H9 (cell line): ENCODE data around the gene CHTOP. TPM values are rescaled to one million over a fixed set of nuclear protein-coding genes. Genes with fewer than 3 reads are reported as not detected.

ENCODE experiments used
- DNase-seq: peaks from one replicate; pipeline ENCODE4 v3.0.0-alpha.2; 2017
- H2AFZ ChIP-seq: one replicate; pipeline ENCODE4 v1.6.1; 2013; ENCODE audit warnings: mild to moderate bottlenecking, low read length, control low read depth, moderate library complexity
- H2AK5ac ChIP-seq: 2 replicates; pipeline ENCODE4 v1.6.1; 2013; ENCODE audit warnings: low read length, control low read depth, mixed read lengths; ENCODE audit not compliant: insufficient read length
- H2BK120ac ChIP-seq: one replicate; pipeline ENCODE4 v1.6.1; 2013; ENCODE audit warnings: low read depth, mild to moderate bottlenecking, low read length, control low read depth, inconsistent platforms; ENCODE audit not compliant: poor library complexity, severe bottlenecking
- H2BK12ac ChIP-seq: 2 replicates; pipeline ENCODE4 v1.6.1; 2013; ENCODE audit warnings: low read length, control low read depth, mixed read lengths, low read depth; ENCODE audit not compliant: insufficient read length
- H2BK15ac ChIP-seq: 2 replicates; pipeline ENCODE4 v1.6.1; 2013; ENCODE audit warnings: low read depth, low read length, control low read depth
- H2BK20ac ChIP-seq: one replicate; pipeline ENCODE4 v1.6.1; 2013; ENCODE audit warnings: low read depth, mild to moderate bottlenecking, low read length, control low read depth, inconsistent platforms; ENCODE audit not compliant: poor library complexity, severe bottlenecking
- H2BK5ac ChIP-seq: 2 replicates; pipeline ENCODE4 v1.6.1; 2013; ENCODE audit warnings: low read length, control low read depth, mixed read lengths; ENCODE audit not compliant: insufficient read length
- H3K14ac ChIP-seq: 2 replicates; pipeline ENCODE4 v1.6.1; 2013; ENCODE audit warnings: low read length, control low read depth; ENCODE audit not compliant: insufficient read depth
- H3K18ac ChIP-seq: 2 replicates; pipeline ENCODE4 v1.6.1; 2013; ENCODE audit warnings: low read depth, mild to moderate bottlenecking, mixed read lengths, low read length, control low read depth; ENCODE audit not compliant: insufficient read length
- H3K23ac ChIP-seq: 2 replicates; pipeline ENCODE4 v1.6.1; 2013; ENCODE audit warnings: low read length, control low read depth, mixed read lengths, low read depth; ENCODE audit not compliant: insufficient read length
- H3K23me2 ChIP-seq: 2 replicates; pipeline ENCODE4 v1.6.1; 2013; ENCODE audit warnings: low read depth, mild to moderate bottlenecking, mixed read lengths, low read length, control low read depth; ENCODE audit not compliant: insufficient read length, poor library complexity, severe bottlenecking
- H3K27ac ChIP-seq: 2 replicates; pipeline ENCODE4 v1.5.1; 2013; ENCODE audit warnings: low read length, control low read depth, mixed read lengths, low read depth; ENCODE audit not compliant: insufficient read length
- H3K27me3 ChIP-seq: 2 replicates; pipeline ENCODE4 v1.6.1; 2013; ENCODE audit warnings: low read length, control low read depth, inconsistent platforms; ENCODE audit not compliant: insufficient read depth
- H3K4ac ChIP-seq: 2 replicates; pipeline ENCODE4 v1.6.1; 2013; ENCODE audit warnings: low read depth, mild to moderate bottlenecking, control low read depth, inconsistent platforms, low read length, moderate library complexity
- H3K4me1 ChIP-seq: 2 replicates; pipeline ENCODE4 v1.6.1; 2013; ENCODE audit warnings: low read length, control low read depth, inconsistent platforms; ENCODE audit not compliant: insufficient read depth
- H3K4me2 ChIP-seq: 2 replicates; pipeline ENCODE4 v1.6.1; 2013; ENCODE audit warnings: low read length, control low read depth, mixed read lengths; ENCODE audit not compliant: insufficient read length, insufficient read depth
- H3K56ac ChIP-seq: 2 replicates; pipeline ENCODE4 v1.6.1; 2013; ENCODE audit warnings: low read depth, mild to moderate bottlenecking, mixed read lengths, low read length, control low read depth; ENCODE audit not compliant: insufficient read length
- H3K79me1 ChIP-seq: 2 replicates; pipeline ENCODE4 v1.6.1; 2013; ENCODE audit warnings: low read depth, mild to moderate bottlenecking, moderate library complexity, low read length, control low read depth, inconsistent platforms; ENCODE audit not compliant: insufficient read depth, poor library complexity, severe bottlenecking
- H3K79me2 ChIP-seq: 2 replicates; pipeline ENCODE4 v1.6.1; 2013; ENCODE audit warnings: low read length, control low read depth, inconsistent platforms; ENCODE audit not compliant: insufficient read depth
- H3K9ac ChIP-seq: 2 replicates; pipeline ENCODE4 v1.6.1; 2013; ENCODE audit warnings: low read length, control low read depth, mixed read lengths; ENCODE audit not compliant: insufficient read length; ENCODE audit errors: extremely low read depth
- H3K9me3 ChIP-seq: one replicate; pipeline ENCODE4 v1.6.1; 2013; ENCODE audit warnings: low read depth, low read length, inconsistent platforms; ENCODE audit not compliant: control insufficient read depth
- H3T11ph ChIP-seq: one replicate; pipeline ENCODE4 v1.6.1; 2013; ENCODE audit warnings: mild to moderate bottlenecking, low read length, control low read depth, inconsistent platforms
- H4K20me1 ChIP-seq: one replicate; pipeline ENCODE4 v1.6.1; 2013; ENCODE audit not compliant: control insufficient read depth, insufficient read length, insufficient read depth
- H4K5ac ChIP-seq: 2 replicates; pipeline ENCODE4 v1.6.1; 2013; ENCODE audit warnings: low read depth, mild to moderate bottlenecking, mixed read lengths, low read length, control low read depth; ENCODE audit not compliant: insufficient read length
- H4K8ac ChIP-seq: replicated peaks from 2 replicates; pipeline ENCODE4 v1.6.1; 2013; ENCODE audit warnings: low read length, control low read depth, mixed read lengths, low read depth; ENCODE audit not compliant: insufficient read length
- H4K91ac ChIP-seq: 2 replicates; pipeline ENCODE4 v1.6.1; 2013; ENCODE audit warnings: low read depth, mild to moderate bottlenecking, moderate library complexity, mixed read lengths, low read length, control low read depth; ENCODE audit not compliant: insufficient read length
- H3K27ac Mint-ChIP-seq, 3 experiments: 2 replicates in 2 of 3; 3 replicates in 1 of 3; pipeline ENCODE4 v1.8.0; 2020 to 2021; ENCODE audit warnings: mixed read lengths in 3 of 3, mild to moderate bottlenecking in 1 of 3, moderate library complexity in 1 of 3
- H3K27me3 Mint-ChIP-seq: 2 replicates; pipeline ENCODE4 v1.8.0; 2021; ENCODE audit warnings: low read depth, mild to moderate bottlenecking, moderate library complexity, mixed read lengths
- H3K36me3 Mint-ChIP-seq, 3 experiments: 2 replicates in 2 of 3; 3 replicates in 1 of 3; pipeline ENCODE4 v1.8.0; 2020 to 2021; ENCODE audit warnings: low read depth in 3 of 3, mixed read lengths in 3 of 3; ENCODE audit not compliant: insufficient read depth in 1 of 3
- H3K4me1 Mint-ChIP-seq, 2 experiments: 2 replicates each; pipeline ENCODE4 v1.8.0; 2020; ENCODE audit warnings: mixed read lengths in 2 of 2
- H3K4me3 Mint-ChIP-seq, 2 experiments: 2 replicates in 1 of 2; 3 replicates in 1 of 2; pipeline ENCODE4 v1.8.0; 2020 to 2021; ENCODE audit warnings: mild to moderate bottlenecking in 2 of 2, mixed read lengths in 2 of 2, moderate library complexity in 1 of 2
- H3K9me3 Mint-ChIP-seq, 2 experiments: 2 replicates in 1 of 2; 3 replicates in 1 of 2; pipeline ENCODE4 v1.8.0; 2020; ENCODE audit warnings: mild to moderate bottlenecking in 2 of 2, mixed read lengths in 2 of 2, moderate library complexity in 1 of 2
- CTCF ChIP-seq: fragments of 200-600 bp; sonication (generic); conservative IDR thresholded peaks from 3 replicates; pipeline ENCODE4 v1.8.0; 2021; ENCODE audit warnings: antibody characterized with exemption, mild to moderate bottlenecking
- WGBS: extraction: QIAGEN DNeasy Blood & Tissue Kit; methylation state at CpG from one replicate; pipeline ENCODE4 v1.1.7; 2013; ENCODE audit warnings: missing lambda C conversion rate, low lambda C conversion rate, mixed read lengths; ENCODE audit not compliant: insufficient read length; ENCODE audit errors: extremely low coverage; 5-methylcytosine and 5-hydroxymethylcytosine counted together
- total RNA-seq: library from RNA; stranded (reverse); gene quantifications from 2 replicates; pipeline ENCODE4 v1.2.1, GENCODE V29; 2021

Gene CHTOP
- total RNA-seq, 1 experiment from 2014 or later = 126 TPM

GRCh38 chr1:153629971-153630370, 3.9 kb upstream of the CHTOP start:
- Mint-ChIP-seq H3K27me3 (0 out of 2 replicates have a peak, but pooled peaks cover 2% of the 10 kb centered on the region), H3K4me1 (peaks cover 40 to 44% of the 10 kb centered on the region in 2 experiments), H3K36me3 (peaks cover 8 to 21% (median 16%) of the 10 kb centered on the region in 3 experiments), H3K4me3 (no peak overlapping the region), H3K9me3 (peaks cover 0 to 3% of the 10 kb centered on the region in 2 experiments; a peak in 2 of 5 replicates), H3K27ac (no peak overlapping the region)
- Histone ChIP-seq H3K9ac (no peak overlapping the region), H4K91ac (no peak overlapping the region), H3K27ac (no peak overlapping the region), H3K18ac (no peak overlapping the region), H2BK5ac (no peak overlapping the region), H3K14ac (no peak overlapping the region; the same call in 1 of the 2 replicates), H3K4me2 (no peak overlapping the region), H4K20me1 (no peaks in the 10 kb centered on the region), H2BK120ac (no peak overlapping the region), H3T11ph (no peak overlapping the region), H2BK20ac (no peak overlapping the region), H3K23ac (no peak overlapping the region), H3K27me3 (no peaks in the 10 kb centered on the region), H3K9me3 (no peaks in the 10 kb centered on the region), H3K23me2 (peaks cover 19% of the 10 kb centered on the region), H3K4me1 (no peaks in the 10 kb centered on the region), H2AFZ (no peak overlapping the region), H4K5ac (no peak overlapping the region), H4K8ac (no peak overlapping the region), H3K79me2 (peaks cover 3% of the 10 kb centered on the region; the same call in 1 of the 2 replicates), H3K4ac (no peak overlapping the region), H3K56ac (no peak overlapping the region), H2BK15ac (no peak overlapping the region), H3K79me1 (no peaks in the 10 kb centered on the region), H2BK12ac (no peak overlapping the region), H2AK5ac (no peak overlapping the region)
- WGBS = no CpG with 5 or more reads among the region's 1 CpG
- TF ChIP-seq CTCF = no peak
- DNase-seq = no peak
